IMR-90 (cell line): ENCODE measurements around the gene OR2AG2. TPM values are rescaled to one million over a fixed set of nuclear protein-coding genes. Genes with fewer than 3 reads are reported as not detected.

Experiments
- ATAC-seq: fragments of 200-7000 bp; cut with Tn5 transposase; 2 replicates; pipeline ENCODE4 v1.9.1; 2020; ENCODE audit warnings: low read depth, mild to moderate bottlenecking, moderate library complexity
- BruUV-seq: library from RNA; stranded (reverse); fragments of 400-500 nt; replicated peaks from 2 replicates; lab custom pipeline; 2021; lab: Mats Ljungman, UMichigan
- CTCF ChIA-PET: fragments of 300-600 bp; formaldehyde crosslinking; extraction: SDS; loops from one replicate; lab custom pipeline; 2021; ENCODE audit warnings: antibody characterized with exemption; lab: Yijun Ruan, JAX
- POLR2A ChIA-PET: fragments of 300-600 bp; sonication (Branson Sonifier 250); formaldehyde crosslinking; loops from one replicate; lab custom pipeline; 2022; ENCODE audit warnings: antibody characterized with exemption; ENCODE audit not compliant: unreplicated experiment; lab: Charles Lee
- DNase-seq: peaks from one replicate; pipeline ENCODE4 v3.0.0; 2013
- H2AFZ ChIP-seq: replicated peaks from 2 replicates; pipeline ENCODE3; 2013; ENCODE audit warnings: low read length, mild to moderate bottlenecking; ENCODE audit not compliant: poor library complexity
- H2AK5ac ChIP-seq: 2 replicates; pipeline ENCODE4 v1.6.1; 2013; ENCODE audit warnings: low read depth, low read length, inconsistent platforms
- H2AK9ac ChIP-seq: replicated peaks from 2 replicates; pipeline ENCODE3; 2013; ENCODE audit warnings: mild to moderate bottlenecking, low read depth, low read length, moderate library complexity; ENCODE audit not compliant: poor library complexity
- H2BK120ac ChIP-seq: 2 replicates; pipeline ENCODE4 v1.6.1; 2013; ENCODE audit warnings: low read depth, low read length, inconsistent platforms
- H2BK15ac ChIP-seq: 3 replicates; pipeline ENCODE4 v1.6.1; 2013; ENCODE audit warnings: low read depth, low read length, inconsistent platforms
- H2BK20ac ChIP-seq: 2 replicates; pipeline ENCODE4 v1.6.1; 2013; ENCODE audit warnings: low read depth, mild to moderate bottlenecking, inconsistent platforms, low read length, moderate library complexity
- H2BK5ac ChIP-seq: 2 replicates; pipeline ENCODE4 v1.6.1; 2013; ENCODE audit warnings: mild to moderate bottlenecking, low read depth, low read length, inconsistent platforms; ENCODE audit not compliant: poor library complexity, severe bottlenecking
- H3K14ac ChIP-seq: replicated peaks from 2 replicates; pipeline ENCODE4 v1.6.1; 2013; ENCODE audit warnings: low read depth, low read length, inconsistent platforms
- H3K18ac ChIP-seq: 2 replicates; pipeline ENCODE4 v1.6.1; 2013; ENCODE audit warnings: low read depth, low read length, control low read depth
- H3K23ac ChIP-seq: 2 replicates; pipeline ENCODE4 v1.6.1; 2013; ENCODE audit warnings: low read depth, low read length, inconsistent platforms
- H3K27ac ChIP-seq: 2 replicates; pipeline ENCODE4 v1.5.1; 2013; ENCODE audit warnings: mild to moderate bottlenecking, control low read depth, low read length; ENCODE audit not compliant: insufficient read depth
- H3K27me3 ChIP-seq: 2 replicates; pipeline ENCODE4 v1.6.1; 2013; ENCODE audit warnings: low read length; ENCODE audit not compliant: control insufficient read depth, insufficient read depth
- H3K36me3 ChIP-seq: 2 replicates; pipeline ENCODE4 v1.6.1; 2013; ENCODE audit warnings: low read length, mixed read lengths; ENCODE audit not compliant: control insufficient read depth, insufficient read depth
- H3K4ac ChIP-seq: 2 replicates; pipeline ENCODE4 v1.6.1; 2013; ENCODE audit warnings: low read depth, low read length, inconsistent platforms
- H3K4me1 ChIP-seq: 2 replicates; pipeline ENCODE4 v1.6.1; 2013; ENCODE audit warnings: low read length, mixed read lengths; ENCODE audit not compliant: control insufficient read depth, insufficient read depth
- H3K4me2 ChIP-seq: 2 replicates; pipeline ENCODE4 v1.6.1; 2013; ENCODE audit warnings: low read depth, mild to moderate bottlenecking, control low read depth, low read length, moderate library complexity
- H3K4me3 ChIP-seq: 2 replicates; pipeline ENCODE4 v1.5.1; 2013; ENCODE audit warnings: low read depth, mild to moderate bottlenecking, control low read depth, low read length, moderate library complexity; ENCODE audit not compliant: insufficient read depth
- H3K56ac ChIP-seq: 2 replicates; pipeline ENCODE4 v1.6.1; 2013; ENCODE audit warnings: low read length, inconsistent platforms; ENCODE audit not compliant: insufficient read depth; ENCODE audit errors: extremely low read depth
- H3K79me1 ChIP-seq, 2 experiments: 2 replicates each; pipeline ENCODE4 v1.6.1; 2013; ENCODE audit warnings: low read length in 2 of 2, inconsistent platforms in 1 of 2, low read depth in 1 of 2
- H3K9ac ChIP-seq: 2 replicates; pipeline ENCODE4 v1.6.1; 2013; ENCODE audit warnings: low read depth, low read length, control low read depth
- H3K9me1 ChIP-seq: 2 replicates; pipeline ENCODE4 v1.6.1; 2013; ENCODE audit warnings: low read length, inconsistent platforms; ENCODE audit not compliant: insufficient read depth
- H3K9me3 ChIP-seq: 2 replicates; pipeline ENCODE4 v1.6.1; 2013; ENCODE audit warnings: low read length; ENCODE audit not compliant: control insufficient read depth, insufficient read depth
- H4K20me1 ChIP-seq: 2 replicates; pipeline ENCODE4 v1.6.1; 2013; ENCODE audit warnings: low read length, inconsistent platforms; ENCODE audit not compliant: insufficient read depth
- H4K5ac ChIP-seq: 2 replicates; pipeline ENCODE4 v1.6.1; 2013; ENCODE audit warnings: mild to moderate bottlenecking, low read depth, low read length, control low read depth
- H4K8ac ChIP-seq, 2 experiments: 2 replicates each; pipeline ENCODE4 v1.6.1; 2013; ENCODE audit warnings: low read depth in 2 of 2, low read length in 2 of 2, control low read depth in 1 of 2, inconsistent platforms in 1 of 2
- H4K91ac ChIP-seq: 2 replicates; pipeline ENCODE4 v1.6.1; 2013; ENCODE audit warnings: low read depth, low read length, inconsistent platforms; ENCODE audit not compliant: insufficient read depth
- WGBS, 2 experiments: methylation state at CpG; one replicate each; pipeline versions ENCODE4 v1.1.5 to v1.1.7; 2013; ENCODE audit warnings: missing lambda C conversion rate in 2 of 2; ENCODE audit not compliant: insufficient read length in 1 of 2; ENCODE audit errors: extremely low coverage in 2 of 2; 5-methylcytosine and 5-hydroxymethylcytosine counted together
- dilution Hi-C: fragments of 300-500 bp; cut with HindIII; formaldehyde crosslinking; loops from one replicate; pipeline ENCODE4 v1.14.3; 2018; ENCODE audit warnings: low sequenced_read_pairs; ENCODE audit not compliant: unreplicated experiment
- in situ Hi-C: fragments of 300-500 bp; cut with MboI; formaldehyde crosslinking; loops from 3 replicates; pipeline ENCODE4 v1.14.3; 2019; ENCODE audit warnings: low sequenced_read_pairs, inconsistent platforms, mixed read lengths
- intact Hi-C: fragments of 100-400 bp; cut with micrococcal nuclease; formaldehyde crosslinking; loops from 2 replicates; pipeline ENCODE4 v1.10.0; 2022
- polyA plus RNA-seq, 3 experiments: library from polyadenylated mRNA; depleted of rRNA; stranded (reverse); fragments of >200 nt; gene quantifications; 2 replicates each; pipeline ENCODE4 v1.2.3, GENCODE V29; 2012; ENCODE audit warnings: low replicate concordance in 1 of 3
- total RNA-seq: library from RNA; depleted of rRNA; stranded (reverse); fragments of >200 nt; gene quantifications from 2 replicates; pipeline ENCODE4 v1.2.3, GENCODE V29; 2012
- TF ChIP-seq, protein P1 (sequence below): fragments of 150-350 bp; IDR thresholded peaks from 2 replicates; pipeline ENCODE4 v1.6.1; 2017; ENCODE audit warnings: mild to moderate bottlenecking, antibody characterized with exemption, low read length, low read depth

Gene OR2AG2
- total and polyA plus RNA-seq, 2 of the 4 experiments (the other 2 are of a cell fraction): 0.22 to 0.54 TPM

DNA sequence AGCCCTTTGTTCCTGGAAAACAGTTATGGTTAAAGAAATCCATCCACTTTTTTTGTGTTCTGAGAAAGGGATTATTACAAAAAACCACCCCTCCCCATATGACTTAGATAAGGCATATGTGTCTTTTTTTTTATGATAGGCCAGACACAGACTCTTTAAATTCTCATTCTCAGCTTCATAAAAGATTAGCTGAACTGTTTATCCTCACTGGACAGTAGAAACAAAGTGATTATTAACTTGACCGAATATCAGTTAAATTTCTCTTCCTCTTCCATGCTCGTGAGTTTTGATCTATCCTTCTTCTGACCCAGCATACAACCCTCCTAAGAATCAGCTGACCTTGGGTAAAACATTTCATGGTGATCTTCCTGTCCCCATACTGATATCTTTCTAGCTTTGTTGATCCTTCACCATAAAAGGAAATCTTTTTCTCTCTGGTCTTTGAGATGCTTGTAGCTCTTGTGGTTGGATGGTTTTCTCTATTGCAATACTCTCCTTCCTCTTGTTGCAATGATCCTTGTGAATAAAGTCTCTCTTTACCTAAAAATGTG is 26.2 kb downstream of the OR2AG2 start:
- no peak overlapping the region for H2AFZ ChIP-seq
- H3K79me1 ChIP-seq: no peaks in the 10 kb centered on the region
- H3K23ac ChIP-seq: no peak overlapping the region
- no peak overlapping the region for H3K14ac ChIP-seq
- no peak overlapping the region for H3K27ac ChIP-seq
- in situ Hi-C loops: no loop called here
- dilution Hi-C loops: no loop called here
- H2BK15ac ChIP-seq: no peak overlapping the region
- no peak overlapping the region for H2BK20ac ChIP-seq
- H3K4me3 ChIP-seq: no peak overlapping the region
- H3K4me1 ChIP-seq: no peaks in the 10 kb centered on the region
- intact Hi-C loops: no loop called here
- no peak overlapping the region for H3K4me2 ChIP-seq
- no peaks in the 10 kb centered on the region for H3K9me3 ChIP-seq
- WGBS, 2 experiments: no CpG with 5 or more reads among the region's 2 CpGs
- ChIA-PET CTCF (interaction anchor here (0.9 to 2.5 kb wide), 3 partner anchors 8 to 12 kb away, joined by 3 to 17 read pairs (median 9); no protein-coding TSS in a partner anchor), POLR2A (no interaction called here)
- H4K20me1 ChIP-seq: no peaks in the 10 kb centered on the region
- no TSS peak for BruUV-seq
- peaks cover 2% of the 10 kb centered on the region; the same call in 1 of the 2 replicates for H3K27me3 ChIP-seq
- no peak overlapping the region for H3K56ac ChIP-seq
- H3K36me3 ChIP-seq: no peaks in the 10 kb centered on the region
- ATAC-seq (no peak), DNase-seq (no peak)
- no peak overlapping the region for H4K5ac ChIP-seq
- H4K91ac ChIP-seq: no peak overlapping the region
- H4K8ac ChIP-seq: no peak overlapping the region
- no peak overlapping the region for H3K18ac ChIP-seq
- TF ChIP-seq, protein P1, sequence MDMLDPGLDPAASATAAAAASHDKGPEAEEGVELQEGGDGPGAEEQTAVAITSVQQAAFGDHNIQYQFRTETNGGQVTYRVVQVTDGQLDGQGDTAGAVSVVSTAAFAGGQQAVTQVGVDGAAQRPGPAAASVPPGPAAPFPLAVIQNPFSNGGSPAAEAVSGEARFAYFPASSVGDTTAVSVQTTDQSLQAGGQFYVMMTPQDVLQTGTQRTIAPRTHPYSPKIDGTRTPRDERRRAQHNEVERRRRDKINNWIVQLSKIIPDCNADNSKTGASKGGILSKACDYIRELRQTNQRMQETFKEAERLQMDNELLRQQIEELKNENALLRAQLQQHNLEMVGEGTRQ: no peak
- H3K9ac ChIP-seq: no peak overlapping the region
- no peak overlapping the region for H2AK5ac ChIP-seq
- no peak overlapping the region for H2BK120ac ChIP-seq
- no peak overlapping the region for H2AK9ac ChIP-seq
- no peak overlapping the region for H3K4ac ChIP-seq
- H3K9me1 ChIP-seq: no peaks in the 10 kb centered on the region
- no peak overlapping the region for H2BK5ac ChIP-seq
